Ishikawa (cell line): Measurements from ENCODE around the gene NXNL1.

Source experiments
- CEBPB ChIP-seq: IDR thresholded peaks from 2 replicates; pipeline ENCODE4 v1.6.1; 2012
- CREB1 ChIP-seq: IDR thresholded peaks from 2 replicates; pipeline ENCODE4 v1.6.1; 2012; ENCODE audit warnings: low read depth
- EGR1 ChIP-seq: IDR thresholded peaks from 2 replicates; pipeline ENCODE4 v1.6.1; 2012
- EP300 ChIP-seq: IDR thresholded peaks from 2 replicates; pipeline ENCODE4 v1.6.1; 2012; ENCODE audit warnings: borderline replicate concordance
- FOXM1 ChIP-seq: IDR thresholded peaks from 2 replicates; pipeline ENCODE4 v1.6.1; 2012; ENCODE audit warnings: low read depth, borderline replicate concordance
- NFIC ChIP-seq: IDR thresholded peaks from 2 replicates; pipeline ENCODE4 v1.6.1; 2012
- RAD21 ChIP-seq: IDR thresholded peaks from 2 replicates; pipeline ENCODE4 v1.6.1; 2012; ENCODE audit warnings: low read depth
- TAF1 ChIP-seq: IDR thresholded peaks from 2 replicates; pipeline ENCODE4 v1.6.1; 2012; ENCODE audit warnings: low read depth, mild to moderate bottlenecking
- TCF12 ChIP-seq: IDR thresholded peaks from 2 replicates; pipeline ENCODE4 v1.6.1; 2012; ENCODE audit warnings: low read depth
- TEAD4 ChIP-seq: IDR thresholded peaks from 2 replicates; pipeline ENCODE4 v1.6.1; 2012
- YY1 ChIP-seq: IDR thresholded peaks from 2 replicates; pipeline ENCODE4 v1.6.1; 2012; ENCODE audit warnings: low read depth
- ZBTB7A ChIP-seq: IDR thresholded peaks from 2 replicates; pipeline ENCODE4 v1.6.1; 2012; ENCODE audit warnings: low read depth
- TF ChIP-seq, protein P1 (sequence below): IDR thresholded peaks from 2 replicates; pipeline ENCODE4 v1.6.1; 2012; ENCODE audit warnings: low read depth, mild to moderate bottlenecking
- TF ChIP-seq, protein P2 (sequence below): IDR thresholded peaks from 2 replicates; pipeline ENCODE4 v1.6.1; 2012
- TF ChIP-seq, protein P3 (sequence below): IDR thresholded peaks from 2 replicates; pipeline ENCODE4 v1.6.1; 2012

NXNL1 gene

DNA sequence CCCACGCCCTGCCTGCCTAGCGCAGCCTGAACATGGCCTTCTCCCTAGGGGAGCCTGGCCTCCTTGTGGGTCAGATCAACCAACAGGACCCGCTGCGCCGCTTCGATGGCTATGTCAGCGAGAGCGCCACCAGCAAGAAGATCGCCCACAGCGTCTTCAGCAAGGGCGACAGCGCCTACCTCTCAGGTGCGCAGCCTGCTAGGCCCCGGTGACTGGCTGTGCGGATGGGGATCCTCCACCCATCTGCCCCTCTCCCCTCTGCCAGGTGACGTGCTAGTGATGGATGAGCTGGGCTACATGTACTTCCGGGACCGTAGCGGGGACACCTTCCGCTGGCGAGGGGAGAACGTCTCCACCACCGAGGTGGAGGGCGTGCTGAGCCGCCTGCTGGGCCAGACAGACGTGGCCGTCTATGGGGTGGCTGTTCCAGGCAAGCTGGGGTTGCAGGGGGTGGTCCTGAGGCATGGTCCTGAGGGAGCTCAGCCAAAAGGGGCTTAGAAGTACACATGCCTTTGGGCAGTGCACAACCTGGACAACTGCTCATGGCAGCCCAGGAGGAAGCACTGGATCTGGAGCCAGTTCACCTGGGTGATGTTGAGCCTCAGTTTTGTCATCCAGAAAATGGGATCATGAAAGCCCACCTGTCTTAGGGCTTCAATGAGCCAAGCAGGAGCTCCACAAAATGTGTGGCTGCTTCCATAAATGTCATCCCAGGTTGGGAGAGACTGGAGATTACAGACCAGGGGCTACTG, 39.9 kb upstream of the NXNL1 start:
- TF ChIP-seq YY1 = no peak

DNA sequence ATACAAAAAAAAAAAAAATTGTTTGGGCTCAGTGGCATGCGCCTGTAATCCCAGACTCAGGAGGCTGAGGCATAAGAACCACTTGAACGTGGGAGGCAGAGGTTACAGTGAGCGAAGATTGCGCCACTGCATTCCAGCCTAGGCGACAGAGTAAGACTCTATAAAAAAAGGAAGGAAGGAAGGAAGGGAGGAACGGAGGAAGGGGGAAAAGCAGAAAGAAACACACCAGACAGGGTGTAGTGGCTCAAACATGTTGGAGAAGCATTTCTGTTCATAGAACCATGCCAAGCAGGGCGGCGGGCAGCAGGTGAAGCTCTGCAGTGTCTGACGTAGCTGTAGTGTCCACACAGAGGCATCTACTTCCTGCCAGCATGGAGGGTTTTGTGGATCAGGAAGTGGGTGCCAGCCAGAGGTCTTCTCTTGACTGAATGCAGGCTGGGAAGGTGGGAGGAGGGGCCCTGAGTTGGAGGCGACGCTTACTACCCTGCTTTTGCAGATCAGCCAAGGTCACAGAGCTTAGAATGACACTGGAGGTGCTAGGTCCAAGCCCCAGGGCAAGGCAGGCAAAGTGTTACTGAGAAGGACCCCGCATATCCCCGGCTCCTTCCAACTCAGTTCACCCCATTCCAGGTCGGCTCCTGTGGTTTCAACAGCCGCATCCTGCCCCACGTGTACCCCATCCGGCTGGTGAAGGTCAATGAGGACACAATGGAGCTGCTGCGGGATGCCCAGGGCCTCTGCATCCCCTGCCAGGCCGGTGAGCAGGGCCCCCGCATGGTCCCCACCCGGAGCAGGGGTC, 39.1 kb upstream of the NXNL1 start:
- TF ChIP-seq RAD21 = no peak
- TF ChIP-seq, protein P1, sequence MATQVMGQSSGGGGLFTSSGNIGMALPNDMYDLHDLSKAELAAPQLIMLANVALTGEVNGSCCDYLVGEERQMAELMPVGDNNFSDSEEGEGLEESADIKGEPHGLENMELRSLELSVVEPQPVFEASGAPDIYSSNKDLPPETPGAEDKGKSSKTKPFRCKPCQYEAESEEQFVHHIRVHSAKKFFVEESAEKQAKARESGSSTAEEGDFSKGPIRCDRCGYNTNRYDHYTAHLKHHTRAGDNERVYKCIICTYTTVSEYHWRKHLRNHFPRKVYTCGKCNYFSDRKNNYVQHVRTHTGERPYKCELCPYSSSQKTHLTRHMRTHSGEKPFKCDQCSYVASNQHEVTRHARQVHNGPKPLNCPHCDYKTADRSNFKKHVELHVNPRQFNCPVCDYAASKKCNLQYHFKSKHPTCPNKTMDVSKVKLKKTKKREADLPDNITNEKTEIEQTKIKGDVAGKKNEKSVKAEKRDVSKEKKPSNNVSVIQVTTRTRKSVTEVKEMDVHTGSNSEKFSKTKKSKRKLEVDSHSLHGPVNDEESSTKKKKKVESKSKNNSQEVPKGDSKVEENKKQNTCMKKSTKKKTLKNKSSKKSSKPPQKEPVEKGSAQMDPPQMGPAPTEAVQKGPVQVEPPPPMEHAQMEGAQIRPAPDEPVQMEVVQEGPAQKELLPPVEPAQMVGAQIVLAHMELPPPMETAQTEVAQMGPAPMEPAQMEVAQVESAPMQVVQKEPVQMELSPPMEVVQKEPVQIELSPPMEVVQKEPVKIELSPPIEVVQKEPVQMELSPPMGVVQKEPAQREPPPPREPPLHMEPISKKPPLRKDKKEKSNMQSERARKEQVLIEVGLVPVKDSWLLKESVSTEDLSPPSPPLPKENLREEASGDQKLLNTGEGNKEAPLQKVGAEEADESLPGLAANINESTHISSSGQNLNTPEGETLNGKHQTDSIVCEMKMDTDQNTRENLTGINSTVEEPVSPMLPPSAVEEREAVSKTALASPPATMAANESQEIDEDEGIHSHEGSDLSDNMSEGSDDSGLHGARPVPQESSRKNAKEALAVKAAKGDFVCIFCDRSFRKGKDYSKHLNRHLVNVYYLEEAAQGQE = no peak
- 0 out of 2 replicates have a peak, but pooled peaks have one; percentile 18 for TF ChIP-seq CEBPB
- TF ChIP-seq EGR1 = no peak

DNA sequence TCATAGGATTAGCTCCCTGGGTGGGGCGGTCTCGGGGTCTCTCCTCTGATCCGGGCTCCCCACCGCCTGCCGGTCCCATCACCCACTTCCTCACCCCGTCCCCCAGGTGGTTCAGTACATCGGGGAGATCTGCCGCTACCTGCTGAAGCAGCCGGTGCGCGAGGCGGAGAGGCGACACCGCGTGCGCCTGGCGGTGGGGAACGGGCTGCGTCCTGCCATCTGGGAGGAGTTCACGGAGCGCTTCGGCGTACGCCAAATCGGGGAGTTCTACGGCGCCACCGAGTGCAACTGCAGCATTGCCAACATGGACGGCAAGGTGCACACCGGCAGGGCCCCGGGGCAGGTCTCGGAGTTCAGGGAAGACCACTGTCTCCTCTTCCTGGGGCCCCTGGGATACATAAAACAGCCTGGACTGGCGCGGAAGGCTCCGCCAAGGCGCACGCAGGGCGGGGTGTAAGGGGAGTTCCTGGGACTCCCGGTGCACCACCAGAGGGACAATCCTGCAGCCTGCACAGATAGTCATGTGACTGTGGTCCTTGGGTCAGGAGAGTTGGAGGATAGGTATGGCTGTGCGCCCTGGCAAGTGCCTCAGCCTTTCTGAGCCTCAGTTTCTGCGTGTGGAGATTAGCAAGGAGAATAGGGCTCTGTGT, 36.5 kb upstream of the NXNL1 start:
- TF ChIP-seq TAF1 (no peak), EP300 (no peak), NFIC (no peak), CEBPB (no peak), YY1 (no peak), CREB1 (no peak), ZBTB7A (no peak), TEAD4 (no peak), RAD21 (no peak), TCF12 (no peak), FOXM1 (no peak), EGR1 (no peak)
- TF ChIP-seq, protein P2, sequence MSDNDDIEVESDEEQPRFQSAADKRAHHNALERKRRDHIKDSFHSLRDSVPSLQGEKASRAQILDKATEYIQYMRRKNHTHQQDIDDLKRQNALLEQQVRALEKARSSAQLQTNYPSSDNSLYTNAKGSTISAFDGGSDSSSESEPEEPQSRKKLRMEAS = no peak
- TF ChIP-seq, protein P1 = no peak
- TF ChIP-seq, protein P3, sequence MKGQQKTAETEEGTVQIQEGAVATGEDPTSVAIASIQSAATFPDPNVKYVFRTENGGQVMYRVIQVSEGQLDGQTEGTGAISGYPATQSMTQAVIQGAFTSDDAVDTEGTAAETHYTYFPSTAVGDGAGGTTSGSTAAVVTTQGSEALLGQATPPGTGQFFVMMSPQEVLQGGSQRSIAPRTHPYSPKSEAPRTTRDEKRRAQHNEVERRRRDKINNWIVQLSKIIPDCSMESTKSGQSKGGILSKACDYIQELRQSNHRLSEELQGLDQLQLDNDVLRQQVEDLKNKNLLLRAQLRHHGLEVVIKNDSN = no peak

DNA sequence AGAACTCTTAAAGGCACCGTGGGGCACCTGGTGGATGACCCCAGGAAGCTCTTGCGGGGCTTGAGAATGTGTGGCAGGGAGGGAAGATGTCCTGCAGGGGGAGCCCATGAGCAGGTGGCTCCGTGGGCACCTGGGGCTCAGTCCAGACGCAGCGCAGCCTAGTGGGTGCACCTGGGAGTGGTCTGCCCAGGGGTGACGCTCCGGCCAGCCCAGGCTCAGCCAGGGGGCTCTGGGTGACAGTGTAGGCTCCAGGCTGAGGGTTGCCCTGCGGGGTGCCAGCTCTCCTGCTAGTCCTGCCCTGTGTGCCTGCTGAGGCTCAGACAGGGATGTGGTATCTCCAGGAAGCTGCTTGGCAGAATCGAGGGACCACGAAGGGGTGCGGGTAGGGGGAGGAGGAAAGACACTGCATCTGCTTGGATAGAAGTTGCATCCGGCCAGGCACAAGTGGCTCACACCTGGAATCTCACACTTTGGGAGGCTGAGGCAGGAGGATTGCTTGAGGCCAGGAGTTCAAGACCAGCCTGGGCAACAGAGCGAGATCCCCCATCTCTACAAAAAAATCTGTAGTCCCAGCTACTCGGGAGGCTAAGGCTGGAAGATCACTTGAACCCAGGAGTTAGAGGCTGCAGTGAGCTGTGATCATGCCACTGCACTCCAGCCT, 35.7 kb upstream of the NXNL1 start:
- TF ChIP-seq, protein P1 = no peak
- TF ChIP-seq, protein P3 = no peak
- TF ChIP-seq ZBTB7A = peak; percentile 32; the same call in 1 of the 2 replicates
- TF ChIP-seq RAD21 = peak; percentile 49
- TF ChIP-seq TEAD4 = no peak
